GM21825 (cell line): ENCODE data around the gene FGF14.

ENCODE experiments used
- ATAC-seq: cut with Tn5 transposase; IDR thresholded peaks from one replicate; pipeline ENCODE4 v1.9.1; 2021; ENCODE audit warnings: mild to moderate bottlenecking, moderate library complexity; ENCODE audit not compliant: unreplicated experiment

The FGF14 gene

GRCh38 chr13:102260256-102260655 is 141.6 kb downstream of the FGF14 start:
- ATAC-seq: no peak

GRCh38 chr13:102255409-102255808 is 146.4 kb downstream of the FGF14 start:
- no peak for ATAC-seq

GRCh38 chr13:102251817-102252216 is 150.0 kb downstream of the FGF14 start:
- ATAC-seq: no peak

GRCh38 chr13:102250448-102250847 is 151.4 kb downstream of the FGF14 start:
- ATAC-seq: no peak

GRCh38 chr13:102244607-102245227 is 157.1 kb downstream of the FGF14 start:
- ATAC-seq: no peak

- ATAC-seq: no peak
Measured at GRCh38 chr13:102240110-102240509, 161.7 kb downstream of the FGF14 start.

- ATAC-seq: no peak
Measured at GRCh38 chr13:102237230-102237629, 164.6 kb downstream of the FGF14 start.

- no peak for ATAC-seq
Measured at GRCh38 chr13:102236830-102237229, 165.0 kb downstream of the FGF14 start.

- no peak for ATAC-seq
Measured at GRCh38 chr13:102236341-102236740, 165.5 kb downstream of the FGF14 start.

GRCh38 chr13:102235689-102236088 is 166.2 kb downstream of the FGF14 start:
- no peak for ATAC-seq

- no peak for ATAC-seq
Measured at GRCh38 chr13:102234618-102235017, 167.2 kb downstream of the FGF14 start.

- no peak for ATAC-seq
Measured at GRCh38 chr13:102233566-102234208, 168.2 kb downstream of the FGF14 start.

GRCh38 chr13:102231479-102231878 is 170.4 kb downstream of the FGF14 start:
- ATAC-seq: no peak

- no peak for ATAC-seq
Measured at GRCh38 chr13:102227741-102228140, 174.1 kb downstream of the FGF14 start.

GRCh38 chr13:102226591-102226990 is 175.3 kb downstream of the FGF14 start:
- ATAC-seq: no peak

GRCh38 chr13:102225892-102226291 is 176.0 kb downstream of the FGF14 start:
- no peak for ATAC-seq

GRCh38 chr13:102220681-102221228 is 181.1 kb downstream of the FGF14 start:
- ATAC-seq: no peak

GRCh38 chr13:102214956-102215355 is 186.9 kb downstream of the FGF14 start:
- ATAC-seq: no peak

- ATAC-seq: no peak
Measured at GRCh38 chr13:102212729-102213128, 189.1 kb downstream of the FGF14 start.

GRCh38 chr13:102208347-102208746 is 193.5 kb downstream of the FGF14 start:
- ATAC-seq: no peak

- ATAC-seq: no peak
Measured at GRCh38 chr13:102207680-102208342, 194.0 kb downstream of the FGF14 start.

GRCh38 chr13:102203718-102204117 is 198.1 kb downstream of the FGF14 start:
- ATAC-seq: no peak
